ENCODE data around the gene RABEP2. TPM values are rescaled to one million over a fixed set of nuclear protein-coding genes. Genes with fewer than 3 reads are reported as not detected.

RABEP2 gene
- total RNA-seq, 1 experiment from 2014 or later, result 17.8 TPM

DNA sequence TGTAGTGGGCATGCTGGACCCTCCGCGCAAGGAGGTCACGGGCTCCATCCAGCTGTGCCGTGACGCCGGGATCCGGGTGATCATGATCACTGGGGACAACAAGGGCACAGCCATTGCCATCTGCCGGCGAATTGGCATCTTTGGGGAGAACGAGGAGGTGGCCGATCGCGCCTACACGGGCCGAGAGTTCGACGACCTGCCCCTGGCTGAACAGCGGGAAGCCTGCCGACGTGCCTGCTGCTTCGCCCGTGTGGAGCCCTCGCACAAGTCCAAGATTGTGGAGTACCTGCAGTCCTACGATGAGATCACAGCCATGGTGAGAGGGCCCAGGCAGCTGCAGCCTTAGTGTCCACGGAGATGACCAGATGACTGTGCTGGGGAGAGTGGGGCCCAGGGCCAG, 24.4 kb downstream of the RABEP2 start:
- POLR2A ChIA-PET, result no interaction called here
- Mint-ChIP-seq H3K4me1 (ENCODE audit: insufficient read depth, unreplicated experiment) (no peaks in the 10 kb centered on the region), H3K4me3 (ENCODE audit: unreplicated experiment) (no peak overlapping the region), H3K36me3 (ENCODE audit: insufficient read depth, unreplicated experiment) (no peaks in the 10 kb centered on the region), H3K27ac (ENCODE audit: low read depth, unreplicated experiment) (no peak overlapping the region), H3K27me3 (ENCODE audit: insufficient read depth, unreplicated experiment) (no peaks in the 10 kb centered on the region), H3K9me3 (ENCODE audit: unreplicated experiment) (no peaks in the 10 kb centered on the region)
- DNase-seq (ENCODE audit: unreplicated experiment), result no peak
- TF ChIP-seq, protein P1, sequence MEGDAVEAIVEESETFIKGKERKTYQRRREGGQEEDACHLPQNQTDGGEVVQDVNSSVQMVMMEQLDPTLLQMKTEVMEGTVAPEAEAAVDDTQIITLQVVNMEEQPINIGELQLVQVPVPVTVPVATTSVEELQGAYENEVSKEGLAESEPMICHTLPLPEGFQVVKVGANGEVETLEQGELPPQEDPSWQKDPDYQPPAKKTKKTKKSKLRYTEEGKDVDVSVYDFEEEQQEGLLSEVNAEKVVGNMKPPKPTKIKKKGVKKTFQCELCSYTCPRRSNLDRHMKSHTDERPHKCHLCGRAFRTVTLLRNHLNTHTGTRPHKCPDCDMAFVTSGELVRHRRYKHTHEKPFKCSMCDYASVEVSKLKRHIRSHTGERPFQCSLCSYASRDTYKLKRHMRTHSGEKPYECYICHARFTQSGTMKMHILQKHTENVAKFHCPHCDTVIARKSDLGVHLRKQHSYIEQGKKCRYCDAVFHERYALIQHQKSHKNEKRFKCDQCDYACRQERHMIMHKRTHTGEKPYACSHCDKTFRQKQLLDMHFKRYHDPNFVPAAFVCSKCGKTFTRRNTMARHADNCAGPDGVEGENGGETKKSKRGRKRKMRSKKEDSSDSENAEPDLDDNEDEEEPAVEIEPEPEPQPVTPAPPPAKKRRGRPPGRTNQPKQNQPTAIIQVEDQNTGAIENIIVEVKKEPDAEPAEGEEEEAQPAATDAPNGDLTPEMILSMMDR (IDR thresholded peaks at IDR 0.05; ENCODE audit: unreplicated experiment), result no peak
- CTCF ChIA-PET, result interaction anchor here (0.6 to 0.9 kb wide), 2 partner anchors 31 to 73 kb away, joined by 3 to 4 read pairs; no protein-coding TSS in a partner anchor
- intact Hi-C loops (cut with micrococcal nuclease), result no loop called here
- no TSS peak for BruUV-seq (replicated peaks)

DNA sequence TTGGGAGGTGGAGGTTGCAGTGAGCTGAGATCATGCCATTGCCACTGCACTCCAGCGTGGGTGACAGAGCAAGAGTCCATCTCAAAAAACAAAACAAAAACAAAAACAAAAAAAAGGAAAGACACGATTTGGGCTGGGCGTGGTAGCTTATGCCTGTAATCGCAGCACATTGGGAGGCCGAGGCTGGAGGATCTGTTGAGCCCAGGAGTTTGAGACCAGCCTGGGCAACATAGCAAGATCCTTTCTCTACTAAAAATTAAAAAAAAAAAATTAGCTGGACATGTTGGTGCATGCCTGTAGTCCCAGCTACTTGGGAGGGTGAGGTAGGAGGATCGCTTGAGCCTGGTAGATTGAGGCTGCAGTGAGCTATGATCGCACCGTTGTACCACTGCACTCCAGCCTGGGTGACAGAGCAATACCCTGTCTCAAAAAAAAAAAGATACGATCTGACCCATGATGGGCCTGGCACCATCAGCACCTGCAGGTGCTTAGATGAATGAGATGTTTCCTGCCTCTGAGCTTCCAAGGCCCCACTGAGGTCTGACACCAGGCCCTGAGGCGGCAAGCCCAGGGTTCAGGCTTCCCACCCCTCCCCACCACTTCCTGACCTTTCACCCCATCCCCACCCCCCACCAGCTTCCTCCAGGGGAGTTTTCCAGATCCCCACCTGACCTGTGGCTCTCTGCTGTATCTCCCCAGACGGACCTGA, 25.0 kb downstream of the RABEP2 start:
- DNase-seq (ENCODE audit: unreplicated experiment), result no peak
- no TSS peak for BruUV-seq (replicated peaks)
- Mint-ChIP-seq H3K9me3 (ENCODE audit: unreplicated experiment) (no peaks in the 10 kb centered on the region), H3K27ac (ENCODE audit: low read depth, unreplicated experiment) (no peak overlapping the region), H3K4me3 (ENCODE audit: unreplicated experiment) (no peak overlapping the region), H3K4me1 (ENCODE audit: insufficient read depth, unreplicated experiment) (no peaks in the 10 kb centered on the region), H3K27me3 (ENCODE audit: insufficient read depth, unreplicated experiment) (no peaks in the 10 kb centered on the region), H3K36me3 (ENCODE audit: insufficient read depth, unreplicated experiment) (no peaks in the 10 kb centered on the region)
- ChIA-PET CTCF (interaction anchor here (0.6 to 0.9 kb wide), 3 partner anchors 31 to 74 kb away, joined by 3 to 4 read pairs (median 4); no protein-coding TSS in a partner anchor), POLR2A (no interaction called here)
- intact Hi-C loops (cut with micrococcal nuclease), result no loop called here
- TF ChIP-seq, protein P1 (IDR thresholded peaks at IDR 0.05; ENCODE audit: unreplicated experiment), result no peak

DNA sequence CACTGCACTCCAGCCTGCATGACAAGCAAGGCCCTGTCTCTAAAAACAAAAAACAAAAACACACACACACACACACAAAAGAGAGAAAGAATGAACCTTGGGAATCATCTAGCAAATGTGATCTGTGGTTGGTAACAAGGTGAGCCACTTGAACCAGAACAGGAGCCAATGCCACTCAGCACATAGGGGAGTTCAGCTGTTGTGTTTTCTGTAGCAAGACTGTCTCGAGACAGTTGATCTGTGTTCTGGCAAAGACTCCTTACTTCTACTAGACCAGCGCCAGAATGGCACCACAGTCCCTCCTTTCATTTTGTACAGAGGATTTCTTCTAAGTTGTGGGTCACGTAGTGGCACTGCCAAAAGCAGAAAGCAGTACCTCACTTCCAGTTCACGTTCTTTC, 26.1 kb downstream of the RABEP2 start:
- no peak for DNase-seq (ENCODE audit: unreplicated experiment)
- ChIA-PET CTCF (interaction anchor here (1.2 kb wide), 1 partner anchor 46 kb away, joined by 3 read pairs; no protein-coding TSS in a partner anchor), POLR2A (no interaction called here)
- intact Hi-C loops (cut with micrococcal nuclease), result no loop called here
- TF ChIP-seq, protein P1 (IDR thresholded peaks at IDR 0.05; ENCODE audit: unreplicated experiment), result no peak
- no TSS peak for BruUV-seq (replicated peaks)
- Mint-ChIP-seq H3K27me3 (ENCODE audit: insufficient read depth, unreplicated experiment) (no peaks in the 10 kb centered on the region), H3K27ac (ENCODE audit: low read depth, unreplicated experiment) (no peak overlapping the region), H3K4me3 (ENCODE audit: unreplicated experiment) (no peak overlapping the region), H3K9me3 (ENCODE audit: unreplicated experiment) (no peaks in the 10 kb centered on the region), H3K36me3 (ENCODE audit: insufficient read depth, unreplicated experiment) (no peaks in the 10 kb centered on the region), H3K4me1 (ENCODE audit: insufficient read depth, unreplicated experiment) (no peaks in the 10 kb centered on the region)

DNA sequence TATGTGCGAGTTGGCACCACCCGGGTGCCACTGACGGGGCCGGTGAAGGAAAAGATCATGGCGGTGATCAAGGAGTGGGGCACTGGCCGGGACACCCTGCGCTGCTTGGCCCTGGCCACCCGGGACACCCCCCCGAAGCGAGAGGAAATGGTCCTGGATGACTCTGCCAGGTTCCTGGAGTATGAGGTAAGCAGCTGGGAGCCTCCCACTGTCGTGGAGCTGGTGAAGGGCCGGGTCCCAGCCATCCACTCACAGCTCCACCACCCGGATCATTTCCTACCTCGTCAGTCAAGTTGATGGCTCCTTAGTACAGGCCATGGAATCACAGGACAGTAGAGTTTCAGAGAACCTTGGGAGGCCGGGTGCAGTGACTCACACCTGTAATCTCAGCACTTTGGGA, 26.8 kb downstream of the RABEP2 start:
- no peak for DNase-seq (ENCODE audit: unreplicated experiment)

More for the DNA sequence above, 26.8 kb downstream of the RABEP2 start:
- POLR2A ChIA-PET, result no interaction called here
- TF ChIP-seq, protein P1 (IDR thresholded peaks at IDR 0.05; ENCODE audit: unreplicated experiment), result no peak
- CTCF ChIA-PET, result interaction anchor here (1.2 kb wide), 1 partner anchor 47 kb away, joined by 3 read pairs; no protein-coding TSS in a partner anchor
- Mint-ChIP-seq H3K4me3 (ENCODE audit: unreplicated experiment) (no peak overlapping the region), H3K9me3 (ENCODE audit: unreplicated experiment) (no peaks in the 10 kb centered on the region), H3K36me3 (ENCODE audit: insufficient read depth, unreplicated experiment) (no peaks in the 10 kb centered on the region), H3K27ac (ENCODE audit: low read depth, unreplicated experiment) (no peak overlapping the region), H3K27me3 (ENCODE audit: insufficient read depth, unreplicated experiment) (no peaks in the 10 kb centered on the region), H3K4me1 (ENCODE audit: insufficient read depth, unreplicated experiment) (no peaks in the 10 kb centered on the region)
- intact Hi-C loops (cut with micrococcal nuclease), result no loop called here
- BruUV-seq (replicated peaks), result no TSS peak
